C4-2B (cell line): Measurements from ENCODE around the gene NAPG.
A peak's percentile ranks its signal among the peaks of the same experiment; 100 is the strongest.

Experiments
- H3K27ac ChIP-seq: fragments of 450-650 bp; 2 replicates; pipeline ENCODE4 v1.5.1; 2017
- CTCF ChIP-seq: fragments of 450-650 bp; conservative IDR thresholded peaks from 2 replicates; pipeline ENCODE4 v1.5.1; 2017; ENCODE audit warnings: mild to moderate bottlenecking
- ZFX ChIP-seq: fragments of 450-650 bp; IDR thresholded peaks from 2 replicates; pipeline ENCODE4 v1.6.1; 2017

NAPG gene

GRCh38 chr18:10514601-10515000 is 11.2 kb upstream of the NAPG start:
- no peak for TF ChIP-seq CTCF
- TF ChIP-seq ZFX: no peak
- no peak overlapping the region for H3K27ac ChIP-seq

DNA sequence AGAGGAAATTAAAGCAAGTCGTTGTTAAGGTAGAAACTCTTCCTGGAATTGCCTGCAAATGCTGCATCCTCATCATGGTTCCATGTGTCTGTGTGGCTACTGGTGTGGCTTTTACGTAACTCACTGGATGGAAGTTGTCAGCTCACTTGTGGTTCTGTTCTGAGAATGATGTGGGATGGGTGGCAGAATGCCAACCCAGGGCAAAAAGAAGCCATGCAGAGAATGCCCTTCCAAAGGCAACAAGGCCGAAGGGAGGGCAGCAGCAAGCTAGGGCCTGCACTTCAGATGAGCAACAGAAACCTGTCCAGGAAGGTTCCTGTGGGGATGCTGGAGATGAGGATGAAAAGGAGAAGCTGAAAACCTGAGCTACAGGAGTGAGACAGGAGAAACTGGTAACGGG is 10.4 kb upstream of the NAPG start:
- TF ChIP-seq CTCF (no peak), ZFX (no peak)
- H3K27ac ChIP-seq: no peak overlapping the region

DNA sequence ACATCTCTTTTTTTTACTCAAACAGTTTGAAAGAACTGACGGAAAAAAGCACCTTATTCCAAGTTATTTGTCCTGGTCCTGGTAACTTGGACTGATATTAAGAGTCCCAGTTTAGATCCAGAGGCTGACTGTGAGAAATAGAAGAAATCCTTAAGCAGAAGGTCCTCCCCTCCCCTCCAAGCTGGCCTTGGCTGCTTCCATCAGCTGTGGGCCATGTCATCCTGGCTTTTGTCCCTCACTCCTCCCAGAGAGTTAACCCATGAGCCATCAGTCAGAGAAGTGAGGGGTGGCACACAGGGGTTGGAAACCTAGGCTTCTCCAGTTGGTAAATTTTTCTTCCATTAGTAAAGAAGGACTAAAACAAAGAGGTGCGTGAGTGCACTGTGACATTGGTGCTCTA is 9.7 kb upstream of the NAPG start:
- no peak for TF ChIP-seq CTCF
- TF ChIP-seq ZFX: no peak
- H3K27ac ChIP-seq: no peak overlapping the region

- no peak overlapping the region for H3K27ac ChIP-seq
- TF ChIP-seq ZFX (no peak), CTCF (no peak; the same call in 1 of the 2 replicates)
Measured at GRCh38 chr18:10518595-10519255, 7.1 kb upstream of the NAPG start.

GRCh38 chr18:10519366-10519765 is 6.5 kb upstream of the NAPG start:
- H3K27ac ChIP-seq: no peak overlapping the region
- TF ChIP-seq ZFX (no peak), CTCF (no peak)

- no peak overlapping the region for H3K27ac ChIP-seq
- TF ChIP-seq CTCF: peak; percentile 96
- no peak for TF ChIP-seq ZFX
Measured at GRCh38 chr18:10519999-10520935, 5.6 kb upstream of the NAPG start.

DNA sequence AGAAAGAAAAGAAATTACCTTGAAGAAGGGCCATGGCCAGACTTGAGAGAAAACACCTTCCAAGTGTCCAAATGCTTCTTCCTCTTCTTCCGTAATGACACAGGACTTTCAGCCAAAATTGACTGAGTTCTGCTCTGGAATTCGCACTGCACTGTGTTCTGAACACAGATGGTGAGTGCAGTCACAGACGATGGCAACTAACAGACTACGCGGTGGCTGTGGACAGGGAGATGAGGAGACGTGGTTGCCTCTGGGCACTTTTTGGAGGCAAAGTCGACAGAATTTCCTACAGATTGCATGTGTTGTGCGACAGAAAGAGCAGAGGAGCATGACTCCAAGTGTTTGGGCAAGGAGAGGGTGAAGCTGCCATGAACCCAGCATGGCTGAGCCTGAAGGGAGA is 4.3 kb upstream of the NAPG start:
- H3K27ac ChIP-seq: no peak overlapping the region

More for the DNA sequence above, 4.3 kb upstream of the NAPG start:
- TF ChIP-seq ZFX: no peak
- TF ChIP-seq CTCF: no peak
